Right cardiac atrium (tissue), 5 donors: ENCODE data around the gene SORT1. TPM values are rescaled to one million over a fixed set of nuclear protein-coding genes. Genes with fewer than 3 reads are reported as not detected.
"Not testable (repeated sequence)": the region's sequence is repeated elsewhere in the genome, so short reads cannot be mapped to it uniquely, and the experiment has no call there.

Experiments used
- ATAC-seq, 2 donors: fragments of 200-7000 bp; cut with Tn5 transposase; one replicate each; pipeline versions ENCODE4 v1.8.0 to v1.9.1; 2020; ENCODE audit warnings: moderate library complexity in 2 of 2, mild to moderate bottlenecking in 1 of 2
- DNase-seq, 3 donors: peaks; one replicate each; pipeline ENCODE4 v3.0.0-alpha.2; 2020
- H3K27ac ChIP-seq: one replicate; pipeline ENCODE4 v1.5.1; 2013; ENCODE audit warnings: mild to moderate bottlenecking, low read length, control low read depth, moderate library complexity
- H3K27me3 ChIP-seq: one replicate; pipeline ENCODE4 v1.6.1; 2013; ENCODE audit not compliant: control insufficient read depth, insufficient read depth
- H3K4me1 ChIP-seq: one replicate; pipeline ENCODE4 v1.6.1; 2013; ENCODE audit warnings: low read length; ENCODE audit not compliant: control insufficient read depth, insufficient read depth
- H3K4me3 ChIP-seq: one replicate; pipeline ENCODE4 v1.5.1; 2013; ENCODE audit warnings: low read length, control low read depth
- H3K9me3 ChIP-seq: one replicate; pipeline ENCODE4 v1.6.1; 2013; ENCODE audit warnings: low read length; ENCODE audit not compliant: control insufficient read depth
- WGBS: extraction: QIAGEN DNeasy Blood & Tissue Kit; methylation state at CpG from one replicate; pipeline ENCODE4 v1.1.7; 2013; 5-methylcytosine and 5-hydroxymethylcytosine counted together
- intact Hi-C, 4 donors: fragments of 100-400 bp; cut with DNase I; formaldehyde crosslinking; loops; one replicate each; pipeline versions ENCODE4 v1.11.0 to v1.14.0; 2022 to 2023
- long read RNA-seq, 4 donors: library from polyadenylated mRNA; unstranded; transcript quantifications; one replicate each; pipeline ENCODE4 v2.0.0, GENCODE V29; 2020 to 2021
- polyA plus RNA-seq: library from polyadenylated mRNA; stranded (reverse); fragments of 200-250 nt; gene quantifications from one replicate; pipeline ENCODE4 v1.2.3, GENCODE V29; 2013
- total RNA-seq, 4 donors: library from RNA; stranded (reverse); fragmentation: NEBNext Ultra II Directional; extraction: Animal tissue kit (Norgen Biotek cat#: 25700); gene quantifications; one replicate each; pipeline ENCODE4 v1.2.1, GENCODE V29; 2021
- donor health status: healthy with polysubstance abuse.
- donor health status: DM: no; HTN: yes; CAD: no.
- donor health status: DM: no; HTN: no; CAD: no.
- donor health status: DM: no; HTN: yes; CAD: no; lungs with severe emphysema.
- donor health status: DM: yes; HTN: yes; CAD: no.

SORT1 gene
- total RNA-seq (100 to 1,000 TPM; 119 to 170 (median 138) TPM), polyA plus RNA-seq (57.6 TPM)
- long read RNA-seq, donor 1, full-length matches to known transcripts: 146 of 298 reads
- long read RNA-seq, donor 1, partial matches to known transcripts: 14 of 298 reads
- long read RNA-seq, donor 1, other reads (novel, unspliced or antisense): 138 of 298 reads
- long read RNA-seq, donor 2, full-length matches to known transcripts: 63 of 120 reads
- long read RNA-seq, donor 2, partial matches to known transcripts: 9 of 120 reads
- long read RNA-seq, donor 2, other reads (novel, unspliced or antisense): 48 of 120 reads
- long read RNA-seq, donor 3, full-length matches to known transcripts: 38 of 210 reads
- long read RNA-seq, donor 3, partial matches to known transcripts: 25 of 210 reads
- long read RNA-seq, donor 3, other reads (novel, unspliced or antisense): 147 of 210 reads
- long read RNA-seq, donor 4, full-length matches to known transcripts: 115 of 223 reads
- long read RNA-seq, donor 4, partial matches to known transcripts: 12 of 223 reads
- long read RNA-seq, donor 4, other reads (novel, unspliced or antisense): 96 of 223 reads

- Histone ChIP-seq H3K9me3 (no peaks in the 10 kb centered on the region), H3K4me3 (peak within 1 kb of the TSS; percentile 91), H3K27me3 (no peaks in the 10 kb centered on the region), H3K4me1 (peaks cover under 1% of the 10 kb centered on the region), H3K27ac (peak within 1 kb of the TSS; percentile 61)
- intact Hi-C loops: loop anchor here (2.0 to 10.0 kb wide), 6 partner anchors 53 to 135 kb away; partner anchors contain the start of gene MYBPHL (in 1 of the 4)
- under 1% methylated on average over 95 of the region's 98 CpGs for WGBS
- ATAC-seq (peak; percentile 95 to 97), DNase-seq (peak; percentile 85 to 94 (median 93))
These were observed at the start of gene SORT1 for GRCh38 chr1:109397581-109398342. Gene SORT1 (minus strand): TSS chr1:109397918. CDS start chr1:109397892, 26 bp downstream.

- WGBS: 67% methylated on average over 11 of the region's 11 CpGs
- H3K27me3 ChIP-seq, H3K9me3 ChIP-seq, DNase-seq, ATAC-seq, H3K4me3 ChIP-seq, H3K4me1 ChIP-seq, intact Hi-C loops, H3K27ac ChIP-seq: not testable (repeated sequence)
These were observed 48.4 kb upstream of the SORT1 start for GRCh38 chr1:109445949-109446695.

GRCh38 chr1:109444346-109444745 is 46.6 kb upstream of the SORT1 start:
- intact Hi-C loops: no loop called here
- no peak overlapping the region for H3K27ac ChIP-seq
- DNase-seq (no peak), ATAC-seq (no peak)
- no peaks in the 10 kb centered on the region for H3K27me3 ChIP-seq
- no peak overlapping the region for H3K4me3 ChIP-seq
- no peaks in the 10 kb centered on the region for H3K4me1 ChIP-seq
- 88% methylated on average over 1 of the region's 1 CpG for WGBS
- H3K9me3 ChIP-seq: no peaks in the 10 kb centered on the region

- H3K9me3 ChIP-seq: no peaks in the 10 kb centered on the region
- ATAC-seq (no peak), DNase-seq (no peak)
- no peaks in the 10 kb centered on the region for H3K4me1 ChIP-seq
- intact Hi-C loops: no loop called here
- H3K4me3 ChIP-seq: no peak overlapping the region
- WGBS: 36% methylated on average over 2 of the region's 2 CpGs
- no peak overlapping the region for H3K27ac ChIP-seq
- H3K27me3 ChIP-seq: no peaks in the 10 kb centered on the region
These were observed 45.8 kb upstream of the SORT1 start for GRCh38 chr1:109443476-109443875.

GRCh38 chr1:109441069-109441468 is 43.4 kb upstream of the SORT1 start:
- Histone ChIP-seq H3K4me1 (no peaks in the 10 kb centered on the region), H3K9me3 (no peaks in the 10 kb centered on the region), H3K27me3 (no peaks in the 10 kb centered on the region), H3K4me3 (no peak overlapping the region), H3K27ac (no peak overlapping the region)
- DNase-seq (no peak), ATAC-seq (no peak)
- WGBS: 35% methylated on average over 1 of the region's 1 CpG
- intact Hi-C loops: no loop called here

- Histone ChIP-seq H3K9me3 (no peaks in the 10 kb centered on the region), H3K4me1 (no peaks in the 10 kb centered on the region), H3K27ac (no peak overlapping the region), H3K4me3 (no peak overlapping the region), H3K27me3 (no peaks in the 10 kb centered on the region)
- DNase-seq (no peak), ATAC-seq (peak in 1 of 2 donors; percentile 52)
- intact Hi-C loops: no loop called here
- 63% methylated on average over 3 of the region's 3 CpGs for WGBS
These were observed 41.1 kb upstream of the SORT1 start for GRCh38 chr1:109438798-109439297.

- no peaks in the 10 kb centered on the region for H3K27me3 ChIP-seq
- no peaks in the 10 kb centered on the region for H3K4me1 ChIP-seq
- no peak for ATAC-seq
- intact Hi-C loops: no loop called here
- 77% methylated on average over 1 of the region's 1 CpG for WGBS
- H3K27ac ChIP-seq: no peak overlapping the region
- no peak overlapping the region for H3K4me3 ChIP-seq
- no peak for DNase-seq
- H3K9me3 ChIP-seq: no peaks in the 10 kb centered on the region
These were observed 36.8 kb upstream of the SORT1 start for GRCh38 chr1:109434484-109434883.

- Histone ChIP-seq H3K9me3 (no peaks in the 10 kb centered on the region), H3K4me3 (no peak overlapping the region), H3K4me1 (no peaks in the 10 kb centered on the region), H3K27ac (no peak overlapping the region), H3K27me3 (no peaks in the 10 kb centered on the region)
- intact Hi-C loops: no loop called here
- 94% methylated on average over 1 of the region's 1 CpG for WGBS
- DNase-seq: no peak
- no peak for ATAC-seq
These were observed 35.6 kb upstream of the SORT1 start for GRCh38 chr1:109433322-109433721.

GRCh38 chr1:109432336-109432735 is 34.6 kb upstream of the SORT1 start:
- no peaks in the 10 kb centered on the region for H3K27me3 ChIP-seq
- DNase-seq (no peak), ATAC-seq (no peak)
- H3K4me1 ChIP-seq: no peaks in the 10 kb centered on the region
- no peaks in the 10 kb centered on the region for H3K9me3 ChIP-seq
- no peak overlapping the region for H3K4me3 ChIP-seq
- no peak overlapping the region for H3K27ac ChIP-seq
- intact Hi-C loops: no loop called here

GRCh38 chr1:109427171-109427467 is 29.4 kb upstream of the SORT1 start:
- no peaks in the 10 kb centered on the region for H3K27me3 ChIP-seq
- peak overlapping the region; percentile 54 for H3K4me3 ChIP-seq
- DNase-seq (no peak), ATAC-seq (no peak)
- H3K9me3 ChIP-seq: no peaks in the 10 kb centered on the region
- 10% methylated on average over 7 of the region's 7 CpGs for WGBS
- intact Hi-C loops: no loop called here
- no peaks in the 10 kb centered on the region for H3K4me1 ChIP-seq
- peak overlapping the region; percentile 95 for H3K27ac ChIP-seq
